Mesenchymal stem cell (in vitro differentiated cells and primary cell): ENCODE data around the gene CTBP2.
A peak's percentile ranks its signal among the peaks of the same experiment; 100 is the strongest.

Experiments used
- DNase-seq: peaks from one replicate; pipeline ENCODE4 v3.0.0-alpha.2; 2013
- H2AFZ ChIP-seq: one replicate; pipeline ENCODE4 v1.6.1; 2013; ENCODE audit warnings: low read depth, mild to moderate bottlenecking, control low read depth, inconsistent platforms, low read length, moderate library complexity
- H2AK5ac ChIP-seq: 2 replicates; pipeline ENCODE4 v1.6.1; 2013; ENCODE audit warnings: low read length, moderate library complexity, mild to moderate bottlenecking, inconsistent platforms; ENCODE audit not compliant: severe bottlenecking
- H2BK120ac ChIP-seq: one replicate; pipeline ENCODE4 v1.6.1; 2013; ENCODE audit warnings: low read depth, mild to moderate bottlenecking, inconsistent platforms, low read length, moderate library complexity
- H2BK12ac ChIP-seq, 2 experiments: one replicate each; pipeline ENCODE4 v1.6.1; 2013; ENCODE audit warnings: inconsistent platforms in 2 of 2, low read length in 2 of 2, mild to moderate bottlenecking in 2 of 2, moderate library complexity in 2 of 2, control low read depth in 1 of 2
- H2BK15ac ChIP-seq: one replicate; pipeline ENCODE4 v1.6.1; 2013; ENCODE audit warnings: mild to moderate bottlenecking, low read depth, inconsistent platforms; ENCODE audit not compliant: poor library complexity, severe bottlenecking
- H2BK5ac ChIP-seq: 2 replicates; pipeline ENCODE4 v1.6.1; 2013; ENCODE audit warnings: low read depth, mild to moderate bottlenecking, low read length, control low read depth, inconsistent platforms; ENCODE audit not compliant: poor library complexity, severe bottlenecking
- H3K14ac ChIP-seq, 2 experiments: one replicate each; pipeline ENCODE4 v1.6.1; 2013; ENCODE audit warnings: inconsistent platforms in 2 of 2, low read length in 2 of 2, control low read depth in 1 of 2, mild to moderate bottlenecking in 1 of 2, moderate library complexity in 1 of 2
- H3K18ac ChIP-seq, 2 experiments: one replicate each; pipeline ENCODE4 v1.6.1; 2013; ENCODE audit warnings: inconsistent platforms in 2 of 2, low read length in 2 of 2, control low read depth in 1 of 2, low read depth in 1 of 2, mild to moderate bottlenecking in 1 of 2
- H3K23ac ChIP-seq, 2 experiments: one replicate each; pipeline ENCODE4 v1.6.1; 2013; ENCODE audit warnings: inconsistent platforms in 2 of 2, low read length in 2 of 2, mild to moderate bottlenecking in 2 of 2, moderate library complexity in 2 of 2, control low read depth in 1 of 2
- H3K27ac ChIP-seq: 2 replicates; pipeline ENCODE4 v1.5.1; 2013; ENCODE audit warnings: mild to moderate bottlenecking, moderate library complexity, low read length, control low read depth, inconsistent platforms; ENCODE audit not compliant: poor library complexity, severe bottlenecking
- H3K27me3 ChIP-seq, 2 experiments: 2 replicates each; pipeline versions ENCODE4 v1.6.1 to v1.7.0; 2013; ENCODE audit warnings: low read length in 2 of 2, mild to moderate bottlenecking in 2 of 2, moderate library complexity in 2 of 2, control low read depth in 1 of 2, inconsistent platforms in 1 of 2; ENCODE audit not compliant: control insufficient read depth in 1 of 2, insufficient read depth in 1 of 2
- H3K36me3 ChIP-seq, 2 experiments: 2 replicates each; pipeline versions ENCODE4 v1.6.1 to v1.7.0; 2013; ENCODE audit warnings: low read length in 2 of 2, control low read depth in 1 of 2, inconsistent platforms in 1 of 2, low read depth in 1 of 2, mild to moderate bottlenecking in 1 of 2; ENCODE audit not compliant: insufficient read depth in 2 of 2, control insufficient read depth in 1 of 2
- H3K4ac ChIP-seq, 2 experiments: one replicate each; pipeline ENCODE4 v1.6.1; 2013; ENCODE audit warnings: inconsistent platforms in 2 of 2, low read length in 2 of 2, mild to moderate bottlenecking in 2 of 2, moderate library complexity in 2 of 2, control low read depth in 1 of 2, low read depth in 1 of 2
- H3K4me1 ChIP-seq: 2 replicates; pipeline ENCODE4 v1.6.1; 2013; ENCODE audit warnings: low read depth, low read length, control low read depth; ENCODE audit not compliant: control insufficient read depth, insufficient read depth
- H3K4me2 ChIP-seq: 2 replicates; pipeline ENCODE4 v1.6.1; 2013; ENCODE audit warnings: low read length, mild to moderate bottlenecking, inconsistent platforms; ENCODE audit not compliant: poor library complexity, severe bottlenecking
- H3K4me3 ChIP-seq, 2 experiments: 2 replicates each; pipeline versions ENCODE4 v1.5.1 to v1.7.0; 2013; ENCODE audit warnings: low read length in 2 of 2, mild to moderate bottlenecking in 2 of 2, control low read depth in 1 of 2, low read depth in 1 of 2; ENCODE audit not compliant: insufficient read depth in 1 of 2
- H3K79me1 ChIP-seq: replicated peaks from 2 replicates; pipeline ENCODE4 v1.6.1; 2013; ENCODE audit warnings: mild to moderate bottlenecking, control low read depth, low read length, inconsistent platforms; ENCODE audit not compliant: poor library complexity, severe bottlenecking
- H3K9ac ChIP-seq: 2 replicates; pipeline ENCODE4 v1.7.0; 2013; ENCODE audit warnings: mild to moderate bottlenecking, low read length, moderate library complexity
- H3K9me3 ChIP-seq: 2 replicates; pipeline ENCODE4 v1.7.0; 2013; ENCODE audit warnings: mild to moderate bottlenecking, low read length; ENCODE audit not compliant: control insufficient read depth
- H4K8ac ChIP-seq: one replicate; pipeline ENCODE4 v1.6.1; 2013; ENCODE audit warnings: inconsistent platforms, mild to moderate bottlenecking, low read length, moderate library complexity
- H4K91ac ChIP-seq: one replicate; pipeline ENCODE4 v1.6.1; 2013; ENCODE audit warnings: mild to moderate bottlenecking, low read length, inconsistent platforms
- WGBS: methylation state at CpG from one replicate; pipeline ENCODE4 v1.1.7; 2013; ENCODE audit warnings: mixed read lengths; 5-methylcytosine and 5-hydroxymethylcytosine counted together

CTBP2 gene

DNA sequence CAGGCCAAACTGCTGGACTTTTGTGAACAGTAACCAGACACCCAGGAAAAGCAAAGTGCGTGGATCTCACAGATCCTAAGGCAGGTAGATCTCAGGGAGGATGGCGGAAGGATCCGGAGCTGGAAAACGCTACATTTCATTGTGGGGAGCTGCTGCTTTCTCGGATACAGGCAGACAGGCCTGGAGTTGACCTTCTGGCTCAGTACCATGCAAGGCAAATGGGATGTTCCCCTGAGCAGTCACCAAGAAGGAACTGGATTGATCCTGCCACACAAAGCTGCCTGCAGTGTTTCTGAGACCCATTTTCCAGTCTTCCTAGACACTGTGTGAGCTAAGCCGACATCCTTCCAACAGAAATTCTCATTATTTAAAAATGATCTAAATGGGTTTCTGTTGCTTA lies 152.9 kb downstream of the CTBP2 start:
- Histone ChIP-seq H4K91ac (no peak overlapping the region), H2BK5ac (no peak overlapping the region), H3K36me3 (peaks cover 27 to 69% of the 10 kb centered on the region in 2 experiments), H3K4ac (no peak overlapping the region), H3K79me1 (peaks cover 81% of the 10 kb centered on the region), H3K27ac (no peak overlapping the region), H3K23ac (no peak overlapping the region), H3K4me2 (no peak overlapping the region), H2BK12ac (no peak overlapping the region), H2AK5ac (no peak overlapping the region), H4K8ac (no peak overlapping the region), H3K9ac (peak overlapping the region; percentile 70), H3K4me1 (peaks cover 4% of the 10 kb centered on the region), H3K27me3 (no peaks in the 10 kb centered on the region), H2BK120ac (no peak overlapping the region), H2BK15ac (no peak overlapping the region), H3K4me3 (no peak overlapping the region), H2AFZ (no peak overlapping the region), H3K14ac (no peak overlapping the region), H3K9me3 (no peaks in the 10 kb centered on the region), H3K18ac (no peak overlapping the region)
- 96% methylated on average over 6 of the region's 6 CpGs for WGBS
- DNase-seq = no peak

DNA sequence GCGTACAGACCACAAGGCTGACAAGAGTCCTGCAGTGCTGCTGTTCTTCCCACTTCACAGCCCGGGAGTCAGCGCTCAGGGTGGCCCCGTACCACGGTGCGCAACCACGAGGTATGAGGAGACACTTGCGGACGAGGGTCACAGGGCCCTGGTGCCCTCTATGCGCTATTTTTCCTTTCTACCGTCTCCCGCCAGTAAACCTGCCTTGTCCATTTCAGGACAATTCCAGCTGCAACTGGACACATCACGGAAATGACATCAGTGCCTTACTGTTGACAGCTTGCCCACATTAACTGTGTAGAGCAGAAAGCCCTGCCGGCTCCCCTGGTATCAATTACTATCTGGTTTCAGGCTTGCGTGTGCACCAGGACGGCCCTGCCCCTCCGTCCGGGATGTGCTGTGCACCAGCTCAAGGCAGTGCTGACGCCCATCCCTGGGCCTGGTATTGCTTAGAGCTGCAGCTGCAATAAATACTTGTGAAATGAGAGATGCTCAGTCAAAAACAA lies 153.4 kb downstream of the CTBP2 start:
- 90% methylated on average over 19 of the region's 19 CpGs for WGBS
- no peak overlapping the region for H2AFZ ChIP-seq
- H3K4me1 ChIP-seq = peaks cover 2% of the 10 kb centered on the region
- H3K4me2 ChIP-seq = no peak overlapping the region
- H2BK12ac ChIP-seq = no peak overlapping the region
- DNase-seq = no peak
- no peak overlapping the region for H3K18ac ChIP-seq
- no peak overlapping the region for H3K23ac ChIP-seq
- H3K14ac ChIP-seq = peak overlapping the region in 1 of 2 experiments; percentile 18
- H3K79me1 ChIP-seq = peaks cover 81% of the 10 kb centered on the region
- H3K4me3 ChIP-seq = no peak overlapping the region
- no peak overlapping the region for H4K91ac ChIP-seq
- no peak overlapping the region for H4K8ac ChIP-seq
- peaks cover 28 to 69% of the 10 kb centered on the region in 2 experiments for H3K36me3 ChIP-seq
- peak overlapping the region; percentile 70 for H3K9ac ChIP-seq
- H3K9me3 ChIP-seq = no peaks in the 10 kb centered on the region
- H3K4ac ChIP-seq = no peak overlapping the region
- no peak overlapping the region for H2BK120ac ChIP-seq
- no peak overlapping the region for H2AK5ac ChIP-seq
- no peaks in the 10 kb centered on the region for H3K27me3 ChIP-seq
- H2BK5ac ChIP-seq = no peak overlapping the region
- no peak overlapping the region for H3K27ac ChIP-seq
- H2BK15ac ChIP-seq = no peak overlapping the region

DNA sequence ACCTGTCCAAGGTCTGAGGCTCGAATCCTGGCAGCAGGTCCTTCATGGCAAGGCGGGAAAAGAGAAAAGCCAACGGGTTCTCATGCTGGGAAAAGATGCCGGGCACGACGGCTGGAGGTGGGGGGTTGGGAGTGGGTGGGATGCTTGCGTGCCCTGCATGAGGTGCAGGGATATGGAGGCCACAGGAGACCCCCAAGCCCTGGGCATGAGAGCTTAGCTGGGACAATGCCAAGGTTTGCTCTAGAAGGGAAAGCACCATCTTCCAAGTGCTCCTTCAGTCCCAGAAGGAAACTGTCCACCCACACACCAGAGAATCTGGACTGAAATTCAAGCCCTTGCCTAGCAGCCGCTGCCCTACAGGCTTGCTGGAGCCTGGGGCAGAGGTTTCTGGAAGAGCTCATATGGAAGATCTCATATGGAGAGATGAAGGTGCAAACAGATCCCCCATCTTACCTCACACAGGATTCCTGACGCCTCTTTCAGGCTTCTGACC lies 154.1 kb downstream of the CTBP2 start:
- H3K27me3 ChIP-seq = no peaks in the 10 kb centered on the region
- H3K14ac ChIP-seq = no peak overlapping the region
- H2AFZ ChIP-seq = no peak overlapping the region
- H4K91ac ChIP-seq = no peak overlapping the region
- H2BK15ac ChIP-seq = no peak overlapping the region
- no peak overlapping the region for H3K4me3 ChIP-seq
- H3K9me3 ChIP-seq = no peaks in the 10 kb centered on the region
- DNase-seq = no peak
- no peak overlapping the region for H2BK12ac ChIP-seq
- H2BK5ac ChIP-seq = no peak overlapping the region
- no peak overlapping the region for H2AK5ac ChIP-seq
- H3K4me1 ChIP-seq = peaks cover 2% of the 10 kb centered on the region
- H3K36me3 ChIP-seq = peaks cover 32 to 71% of the 10 kb centered on the region in 2 experiments
- H3K18ac ChIP-seq = no peak overlapping the region
- H3K79me1 ChIP-seq = peaks cover 79% of the 10 kb centered on the region
- H2BK120ac ChIP-seq = no peak overlapping the region
- no peak overlapping the region for H3K23ac ChIP-seq
- H3K9ac ChIP-seq = peak overlapping the region; percentile 70
- H3K4ac ChIP-seq = no peak overlapping the region
- WGBS = 95% methylated on average over 7 of the region's 9 CpGs
- H3K27ac ChIP-seq = no peak overlapping the region
- no peak overlapping the region for H3K4me2 ChIP-seq
- H4K8ac ChIP-seq = no peak overlapping the region

DNA sequence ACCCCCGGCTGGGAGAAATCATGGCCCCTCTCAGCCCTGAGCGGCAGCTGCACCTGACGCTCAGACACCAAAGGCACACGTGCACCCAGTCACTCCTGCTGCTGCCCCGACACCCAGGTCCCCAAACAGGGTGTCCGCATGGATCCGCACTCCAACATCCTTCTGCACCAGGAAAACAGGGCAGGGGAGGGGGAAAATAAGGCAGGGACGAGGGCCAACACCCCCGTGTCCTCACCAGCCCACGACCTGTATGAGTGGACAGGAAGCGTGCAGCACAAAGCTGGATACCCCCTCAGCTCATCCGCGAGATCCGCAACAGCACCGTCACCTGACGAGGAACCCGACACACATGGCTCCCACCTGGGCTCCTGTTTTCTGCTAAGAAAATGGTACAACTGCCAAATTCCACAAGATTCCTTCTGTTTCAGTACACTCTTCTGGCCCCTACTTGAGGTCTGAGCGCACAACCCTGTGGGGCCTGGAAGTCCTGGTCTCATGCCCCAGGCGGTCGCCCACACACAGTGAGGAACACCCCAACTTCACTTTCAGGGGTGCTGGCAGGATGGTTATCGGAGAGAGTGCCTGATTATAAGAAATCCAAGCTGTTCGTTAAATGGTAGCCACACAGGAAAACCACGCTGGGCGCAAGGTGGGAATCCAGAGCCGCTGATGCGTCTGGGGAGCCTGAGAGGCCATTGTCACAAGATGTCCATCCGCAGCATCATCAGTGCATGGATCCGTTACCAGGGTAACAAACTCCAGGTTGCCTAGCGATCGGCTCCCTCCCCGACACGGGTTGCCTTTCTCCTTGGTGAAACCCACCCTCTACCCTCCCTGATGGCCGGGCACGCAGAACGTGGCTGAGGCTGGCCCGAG lies 154.8 kb downstream of the CTBP2 start:
- Histone ChIP-seq H4K8ac (peak overlapping the region; percentile 1), H2BK120ac (no peak overlapping the region), H3K4me1 (peaks cover 2% of the 10 kb centered on the region), H3K4me3 (no peak overlapping the region), H3K9ac (no peak overlapping the region), H2BK15ac (no peak overlapping the region), H3K4me2 (no peak overlapping the region), H3K18ac (no peak overlapping the region), H3K36me3 (peaks cover 39 to 77% of the 10 kb centered on the region in 2 experiments), H2BK5ac (no peak overlapping the region), H3K23ac (no peak overlapping the region), H3K9me3 (no peaks in the 10 kb centered on the region), H4K91ac (no peak overlapping the region), H2AK5ac (no peak overlapping the region), H3K14ac (no peak overlapping the region), H3K27me3 (no peaks in the 10 kb centered on the region), H2AFZ (no peak overlapping the region), H3K27ac (no peak overlapping the region), H3K79me1 (peaks cover 80% of the 10 kb centered on the region), H2BK12ac (no peak overlapping the region), H3K4ac (no peak overlapping the region)
- 98% methylated on average over 36 of the region's 36 CpGs for WGBS
- DNase-seq = no peak
